Measurements from ENCODE around the gene DAB2IP. TPM values are rescaled to one million over a fixed set of nuclear protein-coding genes. Genes with fewer than 3 reads are reported as not detected.
A peak's percentile ranks its signal among the peaks of the same experiment; 100 is the strongest.

DAB2IP gene
- polyA plus RNA-seq, 1 donor (not counting 4 experiments of a cell fraction or from before 2014, with no cell fraction given) = 28.6 TPM

DNA sequence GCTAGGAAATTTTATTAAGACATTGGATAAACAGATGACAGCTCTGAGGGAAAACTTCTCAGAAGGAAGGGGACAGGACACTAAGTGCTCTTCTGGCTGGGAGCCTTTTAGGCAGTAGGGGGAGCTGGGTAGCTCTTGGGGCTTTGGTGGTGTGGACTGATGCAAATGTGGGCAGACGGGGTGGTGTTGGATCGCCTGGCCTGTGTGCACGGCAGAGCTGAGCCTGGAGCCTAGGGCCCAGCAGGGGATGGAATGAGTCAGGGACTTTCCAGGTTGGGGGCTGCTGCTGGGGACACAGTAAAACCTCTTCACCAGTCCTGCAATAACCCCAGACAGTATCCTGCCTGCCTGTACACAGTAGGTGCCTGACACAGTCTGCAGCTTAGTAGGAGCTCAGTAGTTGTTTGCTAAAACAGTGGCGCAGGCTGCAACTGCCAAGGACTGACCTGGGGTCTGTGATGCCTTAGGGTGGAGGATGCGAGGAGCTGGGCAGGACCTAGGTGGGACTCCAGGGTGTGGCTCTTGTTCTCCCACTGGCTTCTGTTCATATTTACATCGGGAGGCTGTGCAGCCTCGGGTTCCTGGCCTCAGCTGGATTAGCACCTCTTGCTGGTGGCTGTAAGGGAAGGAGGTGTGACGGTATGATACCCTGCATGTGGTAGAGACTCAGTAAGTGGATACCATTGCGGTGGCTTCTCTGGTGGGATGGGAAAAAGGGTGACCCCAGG, 83.8 kb downstream of the DAB2IP start:
- peaks cover 0 to 3% of the 10 kb centered on the region in 2 experiments for H3K36me3 ChIP-seq (ENCODE audit: control insufficient read depth in 2 of 2, extremely low read depth in 1 of 2, insufficient read depth in 2 of 2, low read length in 2 of 2)
- FAIRE-seq (no peak), DNase-seq (ENCODE audit: low read depth, low spot score) (no peak)
- peak overlapping the region in 1 of 3 experiments; percentile 60 for H3K4me3 ChIP-seq (ENCODE audit: control insufficient read depth in 2 of 3, extremely low read depth in 1 of 3, insufficient read depth in 2 of 3, low read depth in 1 of 3, low read length in 3 of 3)
- peak overlapping the region; percentile 33 for H3K27ac ChIP-seq (ENCODE audit: control insufficient read depth, insufficient read depth, low read length)
- H3K27me3 ChIP-seq (ENCODE audit: control insufficient read depth, extremely low read depth, insufficient read depth, low read length) = no peaks in the 10 kb centered on the region
- dilution Hi-C loops (cut with MboI; ENCODE audit: extremely low pct_ligation_motif_present, low sequenced_read_pairs) = no loop called here
- H3K9ac ChIP-seq (ENCODE audit: control insufficient read depth, extremely low read depth, insufficient read depth, low read length) = peak overlapping the region; percentile 58
- TF ChIP-seq EZH2 (IDR thresholded peaks at IDR 0.05; ENCODE audit: low read length) = no peak
- TF ChIP-seq, protein P1, sequence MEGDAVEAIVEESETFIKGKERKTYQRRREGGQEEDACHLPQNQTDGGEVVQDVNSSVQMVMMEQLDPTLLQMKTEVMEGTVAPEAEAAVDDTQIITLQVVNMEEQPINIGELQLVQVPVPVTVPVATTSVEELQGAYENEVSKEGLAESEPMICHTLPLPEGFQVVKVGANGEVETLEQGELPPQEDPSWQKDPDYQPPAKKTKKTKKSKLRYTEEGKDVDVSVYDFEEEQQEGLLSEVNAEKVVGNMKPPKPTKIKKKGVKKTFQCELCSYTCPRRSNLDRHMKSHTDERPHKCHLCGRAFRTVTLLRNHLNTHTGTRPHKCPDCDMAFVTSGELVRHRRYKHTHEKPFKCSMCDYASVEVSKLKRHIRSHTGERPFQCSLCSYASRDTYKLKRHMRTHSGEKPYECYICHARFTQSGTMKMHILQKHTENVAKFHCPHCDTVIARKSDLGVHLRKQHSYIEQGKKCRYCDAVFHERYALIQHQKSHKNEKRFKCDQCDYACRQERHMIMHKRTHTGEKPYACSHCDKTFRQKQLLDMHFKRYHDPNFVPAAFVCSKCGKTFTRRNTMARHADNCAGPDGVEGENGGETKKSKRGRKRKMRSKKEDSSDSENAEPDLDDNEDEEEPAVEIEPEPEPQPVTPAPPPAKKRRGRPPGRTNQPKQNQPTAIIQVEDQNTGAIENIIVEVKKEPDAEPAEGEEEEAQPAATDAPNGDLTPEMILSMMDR (optimal IDR thresholded peaks at IDR 0.05 in 1 of 3, IDR thresholded peaks at IDR 0.05 in 1 of 3, conservative IDR thresholded peaks at IDR 0.05 in 1 of 3; ENCODE audit: extremely low read depth in 1 of 3, insufficient read depth in 2 of 3, low read length in 3 of 3) = peak; percentile 59 to 63 (median 62)
- peaks cover 7% of the 10 kb centered on the region for H3K9me1 ChIP-seq (ENCODE audit: control insufficient read depth, extremely low read depth, insufficient read depth, low read length)
- H4K20me1 ChIP-seq (ENCODE audit: control insufficient read depth, extremely low read depth, insufficient read depth, low read length) = peaks cover 18% of the 10 kb centered on the region
- no peak overlapping the region for H2AFZ ChIP-seq (ENCODE audit: control insufficient read depth, low read length)
- H3K4me1 ChIP-seq (ENCODE audit: control insufficient read depth, extremely low read depth, insufficient read depth, low read length) = peaks cover 37% of the 10 kb centered on the region
- H3K9me3 ChIP-seq (ENCODE audit: control insufficient read depth, low read depth, low read length) = no peaks in the 10 kb centered on the region
- peak overlapping the region; percentile 82 for H3K4me2 ChIP-seq (ENCODE audit: control insufficient read depth, extremely low read depth, insufficient read depth, low read depth, low read length)
- peaks cover 78% of the 10 kb centered on the region for H3K79me2 ChIP-seq (ENCODE audit: control insufficient read depth, insufficient read depth, low read length)

DNA sequence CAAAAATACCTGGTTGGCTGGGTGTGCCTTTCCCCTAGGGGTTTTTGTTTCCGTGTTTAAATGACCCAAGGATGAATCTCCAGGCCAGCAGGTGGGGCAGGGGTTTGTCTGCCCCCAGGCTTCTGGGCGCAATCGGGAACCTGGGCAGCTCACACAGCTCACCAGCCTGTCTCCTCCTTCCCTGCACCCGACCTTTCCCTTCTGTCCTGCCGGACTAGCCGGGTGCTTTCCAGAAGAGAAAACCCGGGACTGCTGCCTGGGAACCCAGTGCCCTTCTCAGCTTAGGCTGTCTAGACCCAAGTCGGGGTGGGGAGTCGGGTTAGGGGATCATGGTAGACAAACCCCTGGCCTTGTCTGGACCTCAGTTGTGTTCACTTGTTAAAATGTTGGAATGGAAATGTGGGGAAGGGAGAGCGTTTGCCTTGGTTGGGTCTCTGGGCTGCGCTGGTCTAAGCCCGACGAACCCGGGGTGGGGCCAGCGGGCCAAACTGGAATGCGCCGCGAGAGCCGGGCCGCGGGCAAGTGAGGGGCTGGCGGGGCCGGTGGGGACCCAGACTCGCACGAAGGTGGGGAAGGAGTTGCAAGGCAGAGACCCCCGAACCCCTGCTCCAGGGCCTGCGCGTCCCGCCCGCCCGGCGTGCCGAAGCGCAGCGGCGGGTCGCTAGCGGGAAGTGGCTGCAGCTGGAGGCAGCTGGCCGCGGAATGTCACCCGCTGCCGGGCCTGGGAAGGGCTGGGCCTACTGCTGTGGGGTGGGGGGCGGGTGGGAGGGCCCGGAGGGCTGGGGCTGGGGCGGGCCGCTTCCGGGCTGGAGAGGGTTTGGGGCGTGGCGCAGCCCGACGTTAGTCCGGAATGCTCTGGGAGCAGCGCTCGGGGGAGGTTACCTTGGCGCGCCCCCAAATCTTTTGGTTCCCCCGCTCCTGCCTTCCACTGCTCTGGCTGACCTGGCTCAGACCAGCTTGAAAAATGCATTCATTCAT, 84.6 kb downstream of the DAB2IP start:
- dilution Hi-C loops (cut with MboI; ENCODE audit: extremely low pct_ligation_motif_present, low sequenced_read_pairs) = no loop called here
- DNase-seq (ENCODE audit: low read depth, low spot score) (no peak), FAIRE-seq (no peak)
- Histone ChIP-seq H3K27ac (ENCODE audit: control insufficient read depth, insufficient read depth, low read length) (peak overlapping the region; percentile 40), H4K20me1 (ENCODE audit: control insufficient read depth, extremely low read depth, insufficient read depth, low read length) (peaks cover 18% of the 10 kb centered on the region), H3K4me1 (ENCODE audit: control insufficient read depth, extremely low read depth, insufficient read depth, low read length) (peaks cover 37% of the 10 kb centered on the region), H3K9me1 (ENCODE audit: control insufficient read depth, extremely low read depth, insufficient read depth, low read length) (peaks cover 7% of the 10 kb centered on the region), H3K79me2 (ENCODE audit: control insufficient read depth, insufficient read depth, low read length) (peaks cover 74% of the 10 kb centered on the region), H2AFZ (ENCODE audit: control insufficient read depth, low read length) (peak overlapping the region; percentile 16), H3K9me3 (ENCODE audit: control insufficient read depth, low read depth, low read length) (no peaks in the 10 kb centered on the region), H3K36me3 (ENCODE audit: control insufficient read depth in 2 of 2, extremely low read depth in 1 of 2, insufficient read depth in 2 of 2, low read length in 2 of 2) (peaks cover 0 to 4% of the 10 kb centered on the region in 2 experiments), H3K4me2 (ENCODE audit: control insufficient read depth, extremely low read depth, insufficient read depth, low read depth, low read length) (peak overlapping the region; percentile 82), H3K9ac (ENCODE audit: control insufficient read depth, extremely low read depth, insufficient read depth, low read length) (peak overlapping the region; percentile 58), H3K4me3 (ENCODE audit: control insufficient read depth in 2 of 3, extremely low read depth in 1 of 3, insufficient read depth in 2 of 3, low read depth in 1 of 3, low read length in 3 of 3) (peak overlapping the region; percentile 23 to 62 (median 60)), H3K27me3 (ENCODE audit: control insufficient read depth, extremely low read depth, insufficient read depth, low read length) (no peaks in the 10 kb centered on the region)
- no peak for TF ChIP-seq EZH2 (IDR thresholded peaks at IDR 0.05; ENCODE audit: low read length)
- TF ChIP-seq, protein P1 (optimal IDR thresholded peaks at IDR 0.05 in 1 of 3, IDR thresholded peaks at IDR 0.05 in 1 of 3, conservative IDR thresholded peaks at IDR 0.05 in 1 of 3; ENCODE audit: extremely low read depth in 1 of 3, insufficient read depth in 2 of 3, low read length in 3 of 3) = peak in 1 of 3 experiments; percentile 5
